Measurements from ENCODE around the gene CCM2.

- TF ChIP-seq CTCF (IDR thresholded peaks at IDR 0.05) = no peak
- no peak for TF ChIP-seq POLR2A (IDR thresholded peaks at IDR 0.05)
These were observed 25.5 kb upstream of the CCM2 start for GRCh38 chr7:44974549-44974948.

All from tibial nerve (tissue), 3 donors.